Esophagus (tissue), 2 donors: ENCODE data around the gene MAN2A1. TPM values are rescaled to one million over a fixed set of nuclear protein-coding genes. Genes with fewer than 3 reads are reported as not detected.
"Not testable (repeated sequence)": the region's sequence is repeated elsewhere in the genome, so short reads cannot be mapped to it uniquely, and the experiment has no call there.

Source experiments
- H3K27ac ChIP-seq, 2 donors: one replicate each; pipeline ENCODE4 v1.5.1; 2013; ENCODE audit warnings: low read depth in 2 of 2, mild to moderate bottlenecking in 2 of 2, inconsistent platforms in 1 of 2, low read length in 1 of 2, moderate library complexity in 1 of 2
- H3K27me3 ChIP-seq, 2 donors: one replicate each; pipeline ENCODE4 v1.6.1; 2013; ENCODE audit warnings: low read length in 2 of 2, control low read depth in 1 of 2, mild to moderate bottlenecking in 1 of 2; ENCODE audit not compliant: insufficient read depth in 2 of 2, control insufficient read depth in 1 of 2
- H3K36me3 ChIP-seq, 2 donors: one replicate each; pipeline ENCODE4 v1.6.1; 2013; ENCODE audit warnings: low read length in 1 of 2; ENCODE audit not compliant: control insufficient read depth in 2 of 2, insufficient read depth in 2 of 2
- H3K4me1 ChIP-seq, 2 donors: one replicate each; pipeline ENCODE4 v1.6.1; 2013; ENCODE audit warnings: low read length in 1 of 2; ENCODE audit not compliant: control insufficient read depth in 2 of 2, insufficient read depth in 2 of 2
- H3K4me3 ChIP-seq, 2 donors: one replicate each; pipeline ENCODE4 v1.5.1; 2013; ENCODE audit warnings: low read length in 2 of 2, mild to moderate bottlenecking in 2 of 2, low read depth in 1 of 2, moderate library complexity in 1 of 2
- H3K9me3 ChIP-seq, 2 donors: one replicate each; pipeline ENCODE4 v1.6.1; 2013; ENCODE audit warnings: mild to moderate bottlenecking in 2 of 2, low read depth in 1 of 2, low read length in 1 of 2, moderate library complexity in 1 of 2; ENCODE audit not compliant: control insufficient read depth in 2 of 2, insufficient read depth in 1 of 2
- WGBS, 2 donors: extraction: QIAGEN DNeasy Blood & Tissue Kit; methylation state at CpG; one replicate each; pipeline ENCODE4 v1.1.7; 2013; 5-methylcytosine and 5-hydroxymethylcytosine counted together
- polyA plus RNA-seq, 2 donors: library from polyadenylated mRNA; stranded (reverse); fragments of 200-250 nt; gene quantifications; one replicate each; pipeline ENCODE4 v1.2.3, GENCODE V29; 2013
- donor health status: healthy with polysubstance abuse.
- donor health status: Bipolar disorder and iron deficiency.

MAN2A1 gene
- polyA plus RNA-seq, 2 donors = 4.9 to 6.5 TPM

GRCh38 chr5:109878887-109879286, 189.2 kb downstream of the MAN2A1 start:
- Histone ChIP-seq H3K9me3 (no peaks in the 10 kb centered on the region), H3K27me3 (no peaks in the 10 kb centered on the region), H3K27ac (no peak overlapping the region), H3K36me3 (no peaks in the 10 kb centered on the region), H3K4me3 (no peak overlapping the region), H3K4me1 (no peaks in the 10 kb centered on the region)
- 85 to 87% methylated on average over 5 of the region's 5 CpGs for WGBS, 2 donors

- H3K4me3 ChIP-seq = no peak overlapping the region
- H3K9me3 ChIP-seq = peaks cover 2 to 9% of the 10 kb centered on the region in 2 donors
- no peak overlapping the region for H3K27ac ChIP-seq
- WGBS, 2 donors = 69 to 70% methylated on average over 6 of the region's 6 CpGs
- H3K27me3 ChIP-seq = no peaks in the 10 kb centered on the region
- no peaks in the 10 kb centered on the region for H3K4me1 ChIP-seq
- H3K36me3 ChIP-seq = no peaks in the 10 kb centered on the region
Measured at GRCh38 chr5:109880907-109881685, 191.4 kb downstream of the MAN2A1 start.

GRCh38 chr5:109882546-109882945, 192.8 kb downstream of the MAN2A1 start:
- no peaks in the 10 kb centered on the region for H3K4me1 ChIP-seq
- no peak overlapping the region for H3K27ac ChIP-seq
- H3K9me3 ChIP-seq = peaks cover 2 to 9% of the 10 kb centered on the region in 2 donors
- no peaks in the 10 kb centered on the region for H3K27me3 ChIP-seq
- H3K36me3 ChIP-seq = no peaks in the 10 kb centered on the region
- H3K4me3 ChIP-seq = no peak overlapping the region

GRCh38 chr5:109884676-109885075, 194.9 kb downstream of the MAN2A1 start:
- Histone ChIP-seq H3K27ac (no peak overlapping the region), H3K9me3 (peaks cover 2 to 9% of the 10 kb centered on the region in 2 donors), H3K27me3 (no peaks in the 10 kb centered on the region), H3K4me3 (no peak overlapping the region), H3K4me1 (no peaks in the 10 kb centered on the region), H3K36me3 (no peaks in the 10 kb centered on the region)
- WGBS, 2 donors = 97% methylated on average over 20 of the region's 20 CpGs

- H3K4me3 ChIP-seq = no peak overlapping the region
- 92 to 94% methylated on average over 28 of the region's 28 CpGs for WGBS, 2 donors
Measured at GRCh38 chr5:109885205-109885604, 195.5 kb downstream of the MAN2A1 start.

GRCh38 chr5:109888989-109889388, 199.3 kb downstream of the MAN2A1 start:
- peaks cover 2 to 9% of the 10 kb centered on the region in 2 donors for H3K9me3 ChIP-seq
- H3K27ac ChIP-seq = no peak overlapping the region
- no peaks in the 10 kb centered on the region for H3K4me1 ChIP-seq
- no peaks in the 10 kb centered on the region for H3K27me3 ChIP-seq
- no peaks in the 10 kb centered on the region for H3K36me3 ChIP-seq
- WGBS, 2 donors = 61 to 63% methylated on average over 1 of the region's 1 CpG
- no peak overlapping the region for H3K4me3 ChIP-seq

More at GRCh38 chr5:109885205-109885604, 195.5 kb downstream of the MAN2A1 start:
- Histone ChIP-seq H3K4me1 (no peaks in the 10 kb centered on the region), H3K9me3 (peaks cover 2 to 9% of the 10 kb centered on the region in 2 donors), H3K27ac (no peak overlapping the region), H3K36me3 (no peaks in the 10 kb centered on the region), H3K27me3 (no peaks in the 10 kb centered on the region)

- H3K27ac ChIP-seq, H3K4me1 ChIP-seq, H3K9me3 ChIP-seq, H3K36me3 ChIP-seq, H3K4me3 ChIP-seq, H3K27me3 ChIP-seq: not testable (repeated sequence)
- 85 to 87% methylated on average over 2 of the region's 2 CpGs for WGBS, 2 donors
Measured at GRCh38 chr5:109893271-109893670, 203.5 kb downstream of the MAN2A1 start.

GRCh38 chr5:109898269-109899162, 208.8 kb downstream of the MAN2A1 start:
- Histone ChIP-seq H3K36me3 (no peaks in the 10 kb centered on the region), H3K4me1 (no peaks in the 10 kb centered on the region), H3K9me3 (no peaks in the 10 kb centered on the region), H3K4me3 (no peak overlapping the region), H3K27ac (no peak overlapping the region), H3K27me3 (no peaks in the 10 kb centered on the region)
- WGBS, 2 donors = 72 to 80% methylated on average over 9 of the region's 9 CpGs

GRCh38 chr5:109899163-109899535, 209.4 kb downstream of the MAN2A1 start:
- no peaks in the 10 kb centered on the region for H3K27me3 ChIP-seq
- H3K36me3 ChIP-seq = no peaks in the 10 kb centered on the region
- H3K4me1 ChIP-seq = no peaks in the 10 kb centered on the region
- 78% methylated on average over 8 of the region's 8 CpGs for WGBS, 2 donors
- H3K27ac ChIP-seq = no peak overlapping the region
- H3K4me3 ChIP-seq = no peak overlapping the region
- H3K9me3 ChIP-seq = no peaks in the 10 kb centered on the region
